ENCODE measurements around the gene DENND4C.

DNA sequence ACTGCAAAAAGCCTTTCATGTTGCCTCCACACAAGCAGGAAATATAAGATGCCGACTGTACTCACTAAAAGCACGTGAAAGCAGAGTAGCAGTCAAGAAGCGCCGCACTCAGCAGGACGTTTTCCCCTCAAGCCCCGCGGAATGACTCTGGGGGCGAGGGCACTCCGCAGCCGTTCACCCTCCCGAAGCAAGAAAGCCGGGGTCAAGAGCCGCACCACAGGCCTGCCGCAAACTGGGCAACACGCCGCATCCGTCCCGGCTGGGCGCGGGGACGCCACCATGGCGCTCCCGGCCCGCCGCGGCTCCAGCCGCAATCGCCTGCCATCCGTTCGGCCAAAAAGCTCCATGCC is 149.2 kb downstream of the DENND4C start:
- TF ChIP-seq, protein P1, sequence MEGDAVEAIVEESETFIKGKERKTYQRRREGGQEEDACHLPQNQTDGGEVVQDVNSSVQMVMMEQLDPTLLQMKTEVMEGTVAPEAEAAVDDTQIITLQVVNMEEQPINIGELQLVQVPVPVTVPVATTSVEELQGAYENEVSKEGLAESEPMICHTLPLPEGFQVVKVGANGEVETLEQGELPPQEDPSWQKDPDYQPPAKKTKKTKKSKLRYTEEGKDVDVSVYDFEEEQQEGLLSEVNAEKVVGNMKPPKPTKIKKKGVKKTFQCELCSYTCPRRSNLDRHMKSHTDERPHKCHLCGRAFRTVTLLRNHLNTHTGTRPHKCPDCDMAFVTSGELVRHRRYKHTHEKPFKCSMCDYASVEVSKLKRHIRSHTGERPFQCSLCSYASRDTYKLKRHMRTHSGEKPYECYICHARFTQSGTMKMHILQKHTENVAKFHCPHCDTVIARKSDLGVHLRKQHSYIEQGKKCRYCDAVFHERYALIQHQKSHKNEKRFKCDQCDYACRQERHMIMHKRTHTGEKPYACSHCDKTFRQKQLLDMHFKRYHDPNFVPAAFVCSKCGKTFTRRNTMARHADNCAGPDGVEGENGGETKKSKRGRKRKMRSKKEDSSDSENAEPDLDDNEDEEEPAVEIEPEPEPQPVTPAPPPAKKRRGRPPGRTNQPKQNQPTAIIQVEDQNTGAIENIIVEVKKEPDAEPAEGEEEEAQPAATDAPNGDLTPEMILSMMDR (IDR thresholded peaks at IDR 0.05; ENCODE audit: low read length) = no peak
- TF ChIP-seq EZH2 (IDR thresholded peaks at IDR 0.05; ENCODE audit: borderline replicate concordance, low read length) = no peak

Data from OCI-LY1 (cell line).